ENCODE measurements around the gene ATR. TPM values are rescaled to one million over a fixed set of nuclear protein-coding genes. Genes with fewer than 3 reads are reported as not detected.

Gene ATR
- total and polyA plus RNA-seq, 10 of the 15 experiments (the other 5 are each of a cell fraction or from before 2014, with no cell fraction given) = 21.0 to 41.5 (median 30.1) TPM

GRCh38 chr3:142489572-142490323 is 88.8 kb downstream of the ATR start (continued):
- no peak for TF ChIP-seq ESRRA (IDR thresholded peaks at IDR 0.05; ENCODE audit: low read length)
- no peak for TF ChIP-seq SIN3A (IDR thresholded peaks at IDR 0.05; ENCODE audit: low read depth, low read length)
- no peak for TF ChIP-seq CBX3 (IDR thresholded peaks at IDR 0.05; ENCODE audit: borderline replicate concordance, low read depth)
- TF ChIP-seq E2F8 (IDR thresholded peaks at IDR 0.05; ENCODE audit: low read depth, partially characterized antibody) = no peak

GRCh38 chr3:142484912-142485435 is 93.6 kb downstream of the ATR start:
- ATAC-seq (no peak), FAIRE-seq (no peak), DNase-seq (ENCODE audit: low read depth, low spot score) (no peak)
- intact Hi-C loops (cut with micrococcal nuclease; ENCODE audit: unreplicated experiment) = no loop called here
- SMC1A ChIA-PET (ENCODE audit: uncharacterized antibody, unreplicated experiment) = interaction anchor here (0.6 kb wide), 1 partner anchor 245 kb away, joined by 3 read pairs; no protein-coding TSS in a partner anchor
- CTCF ChIA-PET = no interaction called here
- POLR2A ChIA-PET = no interaction called here
- BruUV-seq (replicated peaks) = no TSS peak
- WGBS (ENCODE audit: insufficient coverage, insufficient replicate concordance, low lambda C conversion rate, missing lambda C conversion rate) = 96% methylated on average over 4 of the region's 4 CpGs
- Histone ChIP-seq H3K27me3 (replicated peaks in 1 of 2; ENCODE audit: control insufficient read depth in 2 of 2, insufficient read depth in 2 of 2, low read length in 1 of 2) (no peaks in the 10 kb centered on the region), H3K4me2 (ENCODE audit: control insufficient read depth, insufficient read depth) (no peak overlapping the region), H3K27ac (ENCODE audit: control insufficient read depth, insufficient read depth) (no peak overlapping the region), H3K9ac (ENCODE audit: control insufficient read depth, insufficient read depth, low read length) (no peak overlapping the region), H3K79me2 (ENCODE audit: control insufficient read depth, insufficient read depth, low read length) (no peaks in the 10 kb centered on the region), H4K20me1 (ENCODE audit: control insufficient read depth, insufficient read depth) (no peaks in the 10 kb centered on the region), H3K36me3 (ENCODE audit: control insufficient read depth in 2 of 2, insufficient read depth in 2 of 2, low read length in 1 of 2) (peaks cover 2 to 18% of the 10 kb centered on the region in 2 experiments), H2AFZ (ENCODE audit: control insufficient read depth, low read depth, low read length) (no peak overlapping the region), H3K4me1 (ENCODE audit: control insufficient read depth, insufficient read depth, low read length) (no peaks in the 10 kb centered on the region), H3K4me3 (no peak overlapping the region), H3K9me3 (replicated peaks; ENCODE audit: control insufficient read depth, insufficient read depth, low read length) (peaks cover 10% of the 10 kb centered on the region)
- in situ Hi-C loops (cut with MboI) = no loop called here
- RAD21 ChIA-PET (ENCODE audit: unreplicated experiment) = no interaction called here
- TF ChIP-seq SPI1 (IDR thresholded peaks at IDR 0.05; ENCODE audit: borderline replicate concordance, insufficient read depth, low read depth, low read length) = no peak
- TF ChIP-seq EED (IDR thresholded peaks at IDR 0.05; ENCODE audit: low read depth) = no peak
- no peak for TF ChIP-seq ASH2L (IDR thresholded peaks at IDR 0.05; ENCODE audit: borderline replicate concordance, low read depth)
- no peak for TF ChIP-seq PKNOX1 (IDR thresholded peaks at IDR 0.05)
- TF ChIP-seq ZSCAN29 (IDR thresholded peaks at IDR 0.05) = no peak
- TF ChIP-seq DPF2 (IDR thresholded peaks at IDR 0.05) = no peak
- no peak for TF ChIP-seq HDGF (IDR thresholded peaks at IDR 0.05)
- no peak for TF ChIP-seq NFYA (IDR thresholded peaks at IDR 0.05; ENCODE audit: borderline replicate concordance, low read depth, low read length)
- TF ChIP-seq CBFB (IDR thresholded peaks at IDR 0.05; ENCODE audit: low read depth) = no peak
- TF ChIP-seq IRF5 (IDR thresholded peaks at IDR 0.05; ENCODE audit: borderline replicate concordance) = no peak
- TF ChIP-seq HDAC6 (IDR thresholded peaks at IDR 0.05; ENCODE audit: unreplicated experiment) = no peak
- no peak for TF ChIP-seq NFXL1 (IDR thresholded peaks at IDR 0.05; ENCODE audit: borderline replicate concordance)
- no peak for TF ChIP-seq TCF7 (IDR thresholded peaks at IDR 0.05; ENCODE audit: borderline replicate concordance)
- TF ChIP-seq HDAC2 (IDR thresholded peaks at IDR 0.05) = no peak
